Osteoblast (primary cell): ENCODE results near the gene ADAMTS17. TPM values are rescaled to one million over a fixed set of nuclear protein-coding genes. Genes with fewer than 3 reads are reported as not detected.

ENCODE experiments used
- DNase-seq: peaks from one replicate; pipeline ENCODE4 v3.0.0; 2011; ENCODE audit warnings: low spot score, mixed read lengths; ENCODE audit not compliant: insufficient read length; ENCODE audit errors: missing footprints
- H2AFZ ChIP-seq: 2 replicates; pipeline ENCODE4 v1.6.0; 2011; ENCODE audit warnings: mild to moderate bottlenecking, low read length
- H3K27ac ChIP-seq: 2 replicates; pipeline ENCODE4 v1.5.1; 2011; ENCODE audit warnings: mild to moderate bottlenecking, low read depth, low read length, moderate library complexity
- H3K27me3 ChIP-seq: 2 replicates; pipeline ENCODE4 v1.6.0; 2012; ENCODE audit warnings: mild to moderate bottlenecking, control low read depth, inconsistent platforms, low read length, moderate library complexity; ENCODE audit not compliant: insufficient read depth
- H3K36me3 ChIP-seq: 2 replicates; pipeline ENCODE4 v1.5.1; 2011; ENCODE audit warnings: mild to moderate bottlenecking, low read length, control low read depth, moderate library complexity; ENCODE audit not compliant: insufficient read depth
- H3K4me1 ChIP-seq: 2 replicates; pipeline ENCODE4 v1.5.1; 2011; ENCODE audit warnings: mild to moderate bottlenecking, low read length, control low read depth, moderate library complexity; ENCODE audit not compliant: insufficient read depth
- H3K4me2 ChIP-seq: 2 replicates; pipeline ENCODE4 v1.6.0; 2011; ENCODE audit warnings: mild to moderate bottlenecking, low read length; ENCODE audit not compliant: insufficient read depth
- H3K4me3 ChIP-seq: fragments of 200-600 bp; sonication (generic); 3 replicates; pipeline ENCODE4 v1.5.1; 2012; ENCODE audit warnings: mild to moderate bottlenecking, low read length, inconsistent platforms; ENCODE audit not compliant: insufficient read depth
- H3K79me2 ChIP-seq: 2 replicates; pipeline ENCODE4 v1.6.0; 2012; ENCODE audit warnings: mild to moderate bottlenecking, low read length, control low read depth, inconsistent platforms; ENCODE audit not compliant: insufficient read depth
- H3K9me3 ChIP-seq: 2 replicates; pipeline ENCODE4 v1.5.1; 2011; ENCODE audit warnings: low read depth, low read length, control low read depth
- H4K20me1 ChIP-seq: 2 replicates; pipeline ENCODE4 v1.6.0; 2012; ENCODE audit warnings: mild to moderate bottlenecking, low read length, control low read depth; ENCODE audit not compliant: insufficient read depth
- total RNA-seq: library from RNA; depleted of rRNA; stranded (reverse); fragments of >200 nt; gene quantifications from 2 replicates; pipeline ENCODE4 v1.2.3, GENCODE V29; 2012
- TF ChIP-seq, protein P1 (sequence below): IDR thresholded peaks from 2 replicates; pipeline ENCODE4 v1.5.1; 2011; ENCODE audit warnings: mild to moderate bottlenecking, low read depth, low read length, moderate library complexity; ENCODE audit errors: extremely low read depth

Gene ADAMTS17
- total RNA-seq, 1 donor = under 0.01 TPM

DNA sequence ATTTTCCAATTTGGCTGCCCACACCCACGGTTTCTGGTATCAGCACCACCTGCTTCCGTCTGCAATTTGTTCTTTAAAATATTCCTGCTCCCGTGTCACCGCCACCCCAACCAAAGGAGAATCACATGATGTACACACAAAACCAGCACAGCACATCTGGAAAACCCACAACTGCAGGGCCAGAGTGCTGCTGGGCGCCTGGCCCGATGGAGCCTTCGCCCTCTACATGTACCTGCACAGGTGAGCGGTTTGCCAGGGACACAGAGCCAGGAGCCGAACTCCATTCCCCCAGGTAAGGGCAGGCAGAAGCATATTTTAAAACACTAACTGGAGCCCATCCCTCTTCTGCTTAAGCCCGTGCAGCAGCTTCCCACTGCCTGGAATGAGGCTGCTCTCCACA is 75.6 kb downstream of the ADAMTS17 start:
- H3K36me3 ChIP-seq = no peaks in the 10 kb centered on the region
- H3K27me3 ChIP-seq = no peaks in the 10 kb centered on the region
- TF ChIP-seq, protein P1, sequence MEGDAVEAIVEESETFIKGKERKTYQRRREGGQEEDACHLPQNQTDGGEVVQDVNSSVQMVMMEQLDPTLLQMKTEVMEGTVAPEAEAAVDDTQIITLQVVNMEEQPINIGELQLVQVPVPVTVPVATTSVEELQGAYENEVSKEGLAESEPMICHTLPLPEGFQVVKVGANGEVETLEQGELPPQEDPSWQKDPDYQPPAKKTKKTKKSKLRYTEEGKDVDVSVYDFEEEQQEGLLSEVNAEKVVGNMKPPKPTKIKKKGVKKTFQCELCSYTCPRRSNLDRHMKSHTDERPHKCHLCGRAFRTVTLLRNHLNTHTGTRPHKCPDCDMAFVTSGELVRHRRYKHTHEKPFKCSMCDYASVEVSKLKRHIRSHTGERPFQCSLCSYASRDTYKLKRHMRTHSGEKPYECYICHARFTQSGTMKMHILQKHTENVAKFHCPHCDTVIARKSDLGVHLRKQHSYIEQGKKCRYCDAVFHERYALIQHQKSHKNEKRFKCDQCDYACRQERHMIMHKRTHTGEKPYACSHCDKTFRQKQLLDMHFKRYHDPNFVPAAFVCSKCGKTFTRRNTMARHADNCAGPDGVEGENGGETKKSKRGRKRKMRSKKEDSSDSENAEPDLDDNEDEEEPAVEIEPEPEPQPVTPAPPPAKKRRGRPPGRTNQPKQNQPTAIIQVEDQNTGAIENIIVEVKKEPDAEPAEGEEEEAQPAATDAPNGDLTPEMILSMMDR = no peak

GRCh38 chr15:100265641-100266035 is 76.1 kb downstream of the ADAMTS17 start:
- H3K27ac ChIP-seq = no peak overlapping the region
- H3K4me2 ChIP-seq = no peak overlapping the region
- H4K20me1 ChIP-seq = no peaks in the 10 kb centered on the region
- H3K4me1 ChIP-seq = no peaks in the 10 kb centered on the region
- DNase-seq = no peak
- no peak overlapping the region for H2AFZ ChIP-seq
- TF ChIP-seq, protein P1 = no peak
- H3K27me3 ChIP-seq = no peaks in the 10 kb centered on the region
- H3K4me3 ChIP-seq = no peak overlapping the region
- H3K79me2 ChIP-seq = no peaks in the 10 kb centered on the region
- H3K36me3 ChIP-seq = no peaks in the 10 kb centered on the region
- H3K9me3 ChIP-seq = no peaks in the 10 kb centered on the region

More for the DNA sequence above, 75.6 kb downstream of the ADAMTS17 start:
- Histone ChIP-seq H3K4me1 (no peaks in the 10 kb centered on the region), H3K27ac (no peak overlapping the region), H3K4me2 (no peak overlapping the region), H3K79me2 (no peaks in the 10 kb centered on the region), H4K20me1 (no peaks in the 10 kb centered on the region), H3K9me3 (no peaks in the 10 kb centered on the region), H2AFZ (no peak overlapping the region), H3K4me3 (no peak overlapping the region)
- DNase-seq = no peak

- TF ChIP-seq, protein P1 = no peak
- Histone ChIP-seq H3K9me3 (no peaks in the 10 kb centered on the region), H3K79me2 (no peaks in the 10 kb centered on the region), H3K27ac (no peak overlapping the region), H3K4me3 (no peak overlapping the region), H3K4me1 (no peaks in the 10 kb centered on the region), H2AFZ (no peak overlapping the region), H3K27me3 (no peaks in the 10 kb centered on the region), H3K4me2 (no peak overlapping the region), H3K36me3 (no peaks in the 10 kb centered on the region), H4K20me1 (no peaks in the 10 kb centered on the region)
- DNase-seq = no peak
Measured at GRCh38 chr15:100264994-100265640, 76.7 kb downstream of the ADAMTS17 start.

DNA sequence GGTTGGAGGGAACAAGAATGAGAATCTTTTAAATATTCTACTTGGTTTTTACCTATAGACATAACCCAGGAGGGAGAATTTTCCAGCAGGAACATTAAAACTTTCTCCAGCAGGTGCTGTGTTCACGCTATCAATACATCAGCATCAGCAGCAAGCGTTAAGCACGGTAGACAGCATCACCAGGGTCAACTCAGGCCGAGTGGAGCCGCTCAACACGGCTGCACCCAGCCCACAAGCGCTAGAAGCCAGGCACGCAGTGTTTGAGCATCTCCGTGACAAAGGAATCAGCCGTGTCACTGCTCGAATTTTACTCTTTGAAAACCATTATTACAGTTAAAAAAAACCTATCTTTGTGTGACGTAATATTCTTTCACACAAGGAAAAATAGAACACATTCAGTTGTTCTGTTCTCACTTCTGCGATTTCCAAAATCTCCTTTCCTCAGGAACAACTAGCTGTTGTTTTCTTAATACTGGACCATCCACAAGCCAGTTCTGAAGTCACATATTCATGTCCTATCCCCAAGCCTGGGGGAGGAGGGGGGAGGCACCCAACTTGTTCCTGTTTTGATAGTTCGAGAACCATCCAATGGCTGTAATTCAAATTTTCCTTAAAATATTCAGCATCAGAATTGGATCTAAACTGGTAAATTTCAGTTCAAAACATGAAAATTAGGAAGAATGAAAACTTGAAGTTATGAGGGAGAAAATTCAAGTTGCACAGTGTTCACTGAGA is 77.9 kb downstream of the ADAMTS17 start:
- Histone ChIP-seq H3K36me3 (no peaks in the 10 kb centered on the region), H4K20me1 (no peaks in the 10 kb centered on the region), H3K4me1 (no peaks in the 10 kb centered on the region), H3K9me3 (no peaks in the 10 kb centered on the region), H3K27me3 (no peaks in the 10 kb centered on the region), H2AFZ (no peak overlapping the region), H3K4me2 (no peak overlapping the region), H3K27ac (no peak overlapping the region), H3K4me3 (no peak overlapping the region), H3K79me2 (no peaks in the 10 kb centered on the region)
- DNase-seq = no peak
- TF ChIP-seq, protein P1 = no peak
